Dedifferentiated amniotic fluid mesenchymal stem cell (primary cell): ENCODE data around the gene PCSK4.
A peak's percentile ranks its signal among the peaks of the same experiment; 100 is the strongest.
"Not testable (repeated sequence)": the region's sequence is repeated elsewhere in the genome, so short reads cannot be mapped to it uniquely, and the experiment has no call there.

Experiments
- DNase-seq: peaks from one replicate; pipeline ENCODE4 v3.0.0-alpha.2; 2016; ENCODE audit errors: extremely low spot score

Gene PCSK4

DNA sequence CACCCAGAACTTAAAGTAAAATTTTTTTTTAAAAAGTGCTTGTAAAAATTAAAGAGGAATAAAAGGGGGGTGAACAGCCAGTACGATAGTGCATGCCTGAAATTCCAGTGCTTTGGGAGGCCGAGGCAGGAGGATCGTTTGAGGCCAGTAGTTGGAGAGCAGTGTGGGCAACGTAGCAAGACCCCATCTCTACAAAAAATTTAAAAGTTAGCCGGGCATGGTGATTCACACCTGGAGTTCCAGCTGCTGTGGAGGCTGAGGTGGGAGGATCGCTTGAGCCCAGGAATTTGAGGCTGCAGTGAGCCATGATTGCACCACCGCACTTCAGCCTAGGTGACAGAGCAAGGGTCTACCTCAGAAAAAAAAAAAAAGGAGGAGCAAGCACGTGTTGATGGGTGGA is 14.9 kb upstream of the PCSK4 start:
- no peak for DNase-seq

DNA sequence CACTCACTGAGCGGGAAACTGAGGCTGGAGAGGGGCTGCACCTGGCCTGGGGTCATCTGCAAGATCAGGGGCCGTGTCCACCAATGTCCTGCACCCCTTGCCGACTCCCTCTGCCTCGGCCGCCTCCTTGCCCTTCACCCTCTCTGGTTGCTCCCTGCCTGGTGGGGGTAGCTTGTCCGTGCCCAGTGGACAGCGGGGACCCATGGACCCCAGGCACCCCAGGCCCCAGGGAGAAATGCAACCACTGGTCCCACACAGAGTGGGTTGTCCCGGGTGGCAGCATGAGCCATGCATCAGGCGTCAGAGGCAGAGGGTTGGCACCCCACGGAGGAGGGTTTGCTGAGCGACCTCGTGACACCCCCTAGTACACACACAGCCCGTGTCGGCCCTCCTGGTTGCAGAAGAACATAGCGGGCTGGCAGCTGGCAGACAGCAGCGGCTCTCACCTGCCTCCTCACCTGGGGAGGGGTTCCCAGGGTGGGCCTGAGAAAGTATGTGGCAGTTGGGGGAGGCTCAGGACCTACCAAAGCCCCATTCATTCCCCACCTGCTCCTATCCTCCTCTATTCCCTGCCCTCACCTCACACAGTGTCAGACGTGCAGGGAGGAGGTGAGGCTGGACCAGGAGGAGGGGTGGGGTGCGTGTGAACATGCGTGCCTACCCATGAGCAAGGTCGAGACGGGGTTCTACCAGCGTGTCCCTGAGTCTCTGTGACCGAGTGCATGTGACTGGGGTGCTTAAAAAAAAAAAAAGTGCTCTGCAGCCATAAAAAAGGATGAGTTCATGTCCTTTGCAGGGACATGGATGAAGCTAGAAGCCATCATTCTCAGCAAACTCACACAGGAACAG is 14.0 kb upstream of the PCSK4 start:
- DNase-seq: no peak

DNA sequence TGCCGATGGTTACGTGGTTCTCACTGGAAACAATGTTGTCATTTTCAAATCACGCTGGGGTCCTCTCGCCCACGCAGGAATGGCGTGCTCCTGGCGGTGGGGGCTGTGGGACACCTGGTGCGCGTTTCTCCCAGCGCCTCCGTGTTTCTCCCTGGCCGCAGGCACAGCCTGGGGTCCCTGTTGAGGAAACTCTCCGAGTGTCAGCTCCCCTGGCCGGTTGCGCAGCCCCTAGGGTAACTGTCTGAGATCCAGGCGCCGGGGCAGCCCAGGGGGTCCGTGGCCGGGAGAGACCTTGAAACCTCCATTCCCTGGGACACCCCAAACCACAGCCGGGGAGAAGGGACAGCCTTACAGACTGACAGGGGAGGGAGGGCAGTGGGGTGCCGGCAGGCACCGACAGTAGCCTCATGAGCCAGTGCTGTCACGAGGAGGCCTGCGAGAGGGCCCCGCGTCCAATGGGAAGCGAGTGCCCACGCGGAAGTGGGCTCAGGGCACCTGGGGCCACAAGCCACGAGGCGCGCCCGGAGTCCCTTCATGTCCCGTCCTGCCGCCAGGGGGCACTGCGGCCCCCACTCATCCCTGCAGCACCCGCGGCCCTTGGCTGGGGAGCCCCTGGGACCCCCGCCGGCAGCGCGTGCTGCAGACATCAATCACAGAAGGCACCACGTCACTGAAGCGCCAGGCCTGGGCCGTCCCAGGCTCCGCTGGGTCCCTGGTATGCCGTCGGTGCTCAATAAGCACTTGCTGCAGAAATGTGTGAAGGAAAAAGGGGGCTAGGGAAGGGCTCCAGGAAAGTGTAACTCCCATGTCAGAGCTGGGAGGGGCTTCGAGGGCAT is 13.2 kb upstream of the PCSK4 start:
- DNase-seq: peak; percentile 29

DNA sequence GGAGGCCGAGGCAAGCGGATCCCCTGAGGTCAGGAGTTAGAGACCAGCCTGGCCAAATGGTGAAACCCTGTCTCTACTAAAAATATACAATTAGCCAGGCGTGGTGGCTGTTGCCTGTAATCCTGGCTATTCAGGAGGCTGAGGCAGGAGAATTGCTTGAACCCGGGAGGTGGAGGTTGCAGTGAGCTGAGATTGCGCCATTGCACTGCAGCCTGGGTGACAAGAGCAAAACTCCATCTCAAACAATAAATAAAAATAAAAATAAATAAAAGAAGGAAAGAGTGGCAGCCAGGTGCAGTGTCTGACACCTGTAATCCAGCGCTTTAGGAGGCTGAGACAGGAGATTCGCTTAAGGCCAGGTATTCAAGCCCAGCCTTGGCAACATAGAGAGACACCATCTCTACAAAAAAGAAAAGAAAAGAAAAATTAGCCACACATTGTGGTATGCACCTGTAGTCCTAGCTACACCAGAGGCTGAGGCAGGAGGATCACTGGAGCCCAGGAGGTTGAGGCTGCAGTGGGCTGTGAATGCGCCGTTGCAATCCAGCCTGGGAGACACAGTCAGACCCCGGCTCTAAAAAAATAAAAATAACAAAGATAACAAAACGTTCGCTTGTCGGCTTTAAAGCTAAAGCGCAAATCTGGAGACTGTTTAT is 12.4 kb upstream of the PCSK4 start:
- peak; percentile 21 for DNase-seq

DNA sequence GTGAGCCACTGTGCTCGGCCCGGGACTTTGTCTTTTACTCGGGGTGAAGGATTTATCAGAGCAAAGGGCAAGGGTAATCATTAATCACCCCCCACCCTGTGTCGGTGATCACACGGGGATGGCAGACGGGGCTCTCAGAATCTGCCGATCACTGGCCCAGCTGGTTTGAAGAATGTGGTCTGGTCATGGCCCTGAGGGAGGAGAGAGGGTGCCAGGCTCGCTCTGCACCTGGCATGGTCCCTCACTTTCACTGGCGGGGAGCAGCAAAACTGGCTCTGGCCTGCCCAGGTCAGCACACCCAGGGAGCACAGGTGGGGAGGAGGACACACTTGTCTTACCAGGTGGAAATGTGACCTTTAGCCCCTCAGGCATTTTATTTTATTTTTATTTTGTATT is 11.0 kb upstream of the PCSK4 start:
- DNase-seq: no peak

DNA sequence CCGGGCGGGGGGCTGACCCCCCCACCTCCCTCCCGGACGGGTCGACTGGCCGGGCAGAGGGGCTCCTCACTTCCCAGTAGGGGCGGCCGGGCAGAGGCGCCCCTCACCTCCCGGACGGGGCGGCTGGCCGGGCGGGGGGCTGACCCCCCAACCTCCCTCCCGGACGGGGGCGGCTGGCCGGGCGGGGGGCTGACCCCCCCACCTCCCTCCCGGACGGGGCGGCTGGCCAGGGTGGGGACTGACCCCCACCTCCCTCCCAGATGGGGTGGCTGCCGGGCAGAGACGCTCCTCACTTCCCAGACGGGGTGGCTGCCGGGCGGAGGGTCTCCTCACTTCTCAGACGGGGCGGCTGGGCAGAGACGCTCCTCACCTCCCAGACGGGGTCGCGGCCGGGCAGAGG is 9.1 kb upstream of the PCSK4 start:
- DNase-seq: not testable (repeated sequence)

DNA sequence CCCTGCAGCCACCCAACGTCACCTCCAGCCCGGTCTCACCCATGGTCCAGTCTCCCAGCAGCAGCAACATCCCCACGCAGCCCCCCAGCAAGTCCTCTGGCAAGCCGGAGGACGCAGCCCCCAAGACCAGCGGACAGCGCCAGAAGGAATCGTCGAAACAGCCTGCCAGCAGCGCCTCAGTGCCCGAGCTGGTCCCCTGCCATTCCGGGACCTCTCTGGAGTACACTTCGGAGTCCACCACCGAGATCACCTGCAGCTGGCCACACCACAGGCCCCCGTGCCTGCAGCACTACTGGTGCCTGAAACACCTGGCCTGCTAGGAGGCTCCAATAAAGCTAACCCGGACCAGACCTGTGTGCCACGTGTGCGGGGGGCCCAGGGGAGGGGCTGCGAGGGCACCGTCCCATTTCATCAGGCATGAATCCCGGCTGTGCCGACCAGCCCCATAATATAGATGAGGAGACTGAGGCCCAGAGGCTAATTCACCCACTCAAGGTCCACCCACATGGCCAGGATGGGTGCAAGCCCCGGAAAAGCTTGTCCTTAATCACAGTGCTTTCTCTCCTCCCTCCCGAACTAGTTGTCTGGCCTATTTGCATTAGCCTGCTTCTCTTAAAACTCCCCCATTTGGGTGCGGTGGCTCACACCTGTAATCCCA is 7.6 kb upstream of the PCSK4 start:
- no peak for DNase-seq

DNA sequence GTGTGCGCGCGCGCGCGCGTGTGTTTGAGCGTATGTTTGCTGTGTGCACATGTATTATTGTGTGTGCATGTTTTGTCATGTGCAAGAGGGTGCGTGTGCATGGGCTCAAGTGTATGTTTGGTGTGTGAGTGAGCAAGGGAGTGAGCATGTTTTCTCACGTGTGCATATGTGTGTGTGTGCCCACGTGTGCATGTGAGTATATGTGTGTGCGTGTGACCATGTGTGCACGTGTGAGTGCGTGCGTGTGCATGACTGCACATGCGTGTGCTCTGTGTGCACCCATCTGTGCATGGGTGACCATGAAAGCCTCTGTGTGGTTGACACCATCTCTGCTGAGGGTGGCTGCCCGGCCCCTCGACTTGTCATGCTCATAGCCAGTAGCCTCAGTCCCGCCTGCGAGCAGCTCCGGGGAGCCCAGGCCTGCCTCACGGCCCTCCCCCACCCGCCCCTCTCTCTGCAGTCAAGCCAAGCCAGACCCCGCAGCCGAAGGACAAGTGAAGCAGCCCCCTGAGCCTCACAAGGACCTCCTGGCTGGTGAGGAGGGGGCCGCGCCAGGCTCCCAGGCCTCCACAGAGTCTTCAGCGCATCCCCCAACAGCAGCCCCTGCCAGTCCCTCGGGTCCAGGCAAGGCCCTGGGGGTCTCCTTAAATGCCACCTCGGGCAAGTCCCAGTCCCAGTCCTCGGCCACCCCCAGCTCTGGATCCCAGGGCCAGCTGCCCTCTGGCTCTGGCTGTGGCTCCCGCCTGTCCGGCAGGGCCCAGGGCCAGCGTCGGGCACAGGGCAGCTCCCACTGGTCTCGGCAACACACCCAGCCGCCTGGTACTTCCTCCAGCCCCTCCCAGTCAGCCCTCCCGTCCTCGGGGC is 6.8 kb upstream of the PCSK4 start:
- no peak for DNase-seq

DNA sequence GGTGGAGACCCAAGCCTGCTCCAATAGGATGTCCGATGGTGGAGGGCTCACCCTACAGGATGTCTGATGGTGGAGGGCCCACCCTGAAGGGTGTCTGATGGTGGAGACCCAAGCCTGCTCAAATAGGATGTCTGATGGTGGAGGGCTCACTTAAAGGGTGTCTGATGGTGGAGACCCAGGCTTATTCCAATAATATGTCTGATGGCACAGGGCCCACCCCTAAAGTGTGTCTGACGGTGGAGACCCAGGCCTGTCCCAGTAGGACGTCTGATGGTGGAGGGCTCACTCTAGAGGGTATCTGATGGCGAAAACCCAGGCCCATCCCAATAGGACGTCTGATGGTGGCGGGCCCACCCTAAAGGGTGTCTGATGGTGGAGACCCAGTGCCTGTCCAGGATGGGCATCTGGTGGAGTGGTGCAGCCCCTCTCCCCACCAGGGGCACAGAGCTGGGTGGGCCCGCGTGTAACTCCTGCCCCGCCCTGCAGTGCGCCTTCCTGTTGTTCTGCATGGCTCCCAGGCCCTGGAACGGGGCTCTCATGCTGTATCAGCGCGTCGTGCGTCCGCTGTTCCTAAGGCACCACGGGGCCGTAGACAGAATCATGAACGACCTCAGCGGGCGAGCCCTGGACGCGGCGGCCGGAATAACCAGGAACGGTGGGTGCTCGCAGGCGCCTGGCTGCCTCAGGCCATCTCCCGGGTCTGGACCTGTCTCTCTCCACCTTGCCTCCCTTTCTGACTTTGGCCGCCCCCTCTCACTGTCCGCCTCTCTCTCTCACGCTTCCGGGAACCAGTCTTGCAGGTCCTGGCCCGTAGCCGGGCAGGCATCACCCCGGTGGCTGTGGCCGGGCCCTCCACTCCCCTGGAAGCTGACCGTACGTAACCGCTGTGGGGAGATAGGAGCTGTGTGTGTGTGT is 5.9 kb upstream of the PCSK4 start:
- no peak for DNase-seq

DNA sequence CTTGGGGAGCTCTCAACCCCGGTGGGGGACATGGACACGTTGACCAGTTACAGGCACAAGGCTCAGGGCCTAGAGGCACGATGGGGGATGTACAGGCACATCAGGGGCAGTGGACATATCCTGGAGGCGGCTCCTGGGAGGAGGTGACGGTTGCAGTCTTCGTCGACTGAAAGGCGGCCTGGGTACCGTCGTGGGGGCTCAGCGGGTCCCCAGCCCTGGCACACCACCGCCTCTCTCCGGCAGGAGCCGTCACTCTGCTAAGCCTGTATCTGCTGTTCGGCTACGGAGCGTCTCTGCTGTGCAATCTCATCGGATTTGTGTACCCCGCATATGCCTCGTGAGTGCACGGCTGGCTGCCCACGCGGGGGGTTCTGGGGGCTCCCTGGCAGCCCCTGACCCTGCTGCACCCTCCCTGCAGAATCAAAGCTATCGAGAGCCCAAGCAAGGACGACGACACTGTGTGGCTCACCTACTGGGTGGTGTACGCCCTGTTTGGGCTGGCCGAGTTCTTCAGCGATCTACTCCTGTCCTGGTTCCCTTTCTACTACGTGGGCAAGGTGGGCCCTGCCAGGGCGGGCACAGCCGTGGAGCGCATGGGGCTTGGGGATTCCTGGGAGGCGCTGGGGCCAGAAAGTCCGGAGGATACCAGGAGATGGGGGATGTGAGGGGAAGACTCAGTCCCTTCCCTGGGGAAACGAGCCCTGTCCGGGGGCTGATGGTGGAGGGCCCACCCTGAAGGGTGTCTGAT is 5.1 kb upstream of the PCSK4 start:
- no peak for DNase-seq

DNA sequence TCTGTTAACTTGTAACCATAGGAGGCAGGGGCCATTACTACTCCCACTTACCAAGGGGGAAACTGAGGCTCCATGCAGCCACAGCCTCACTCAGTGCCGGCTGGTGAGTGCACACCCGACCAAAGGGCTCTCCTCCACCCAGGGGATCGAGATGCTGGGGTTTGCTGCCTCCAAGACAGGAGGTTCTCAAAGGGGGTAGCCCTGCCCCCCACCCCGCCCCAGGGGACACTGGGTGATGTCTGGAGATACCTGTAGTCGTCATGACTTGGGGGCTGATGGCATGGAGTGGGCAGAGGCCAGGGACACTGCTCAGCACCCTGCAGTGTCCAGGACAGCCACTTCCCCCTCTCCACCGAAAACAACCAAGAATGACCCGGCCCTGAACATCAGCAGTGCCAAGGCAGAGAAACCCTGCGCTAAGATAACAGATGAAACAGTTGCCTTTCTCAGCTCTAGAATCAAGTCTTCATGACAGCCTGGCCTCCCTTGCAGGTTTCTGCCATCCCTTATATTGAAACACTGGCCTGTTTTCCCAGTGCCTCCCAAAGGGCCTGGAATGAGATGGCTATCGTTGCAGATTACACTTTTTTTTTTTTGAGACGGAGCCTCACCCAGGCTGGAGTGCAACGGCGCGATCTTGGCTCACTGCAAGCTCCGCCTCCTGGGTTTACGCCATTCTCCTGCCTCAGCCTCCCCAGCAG is 4.1 kb upstream of the PCSK4 start:
- no peak for DNase-seq

DNA sequence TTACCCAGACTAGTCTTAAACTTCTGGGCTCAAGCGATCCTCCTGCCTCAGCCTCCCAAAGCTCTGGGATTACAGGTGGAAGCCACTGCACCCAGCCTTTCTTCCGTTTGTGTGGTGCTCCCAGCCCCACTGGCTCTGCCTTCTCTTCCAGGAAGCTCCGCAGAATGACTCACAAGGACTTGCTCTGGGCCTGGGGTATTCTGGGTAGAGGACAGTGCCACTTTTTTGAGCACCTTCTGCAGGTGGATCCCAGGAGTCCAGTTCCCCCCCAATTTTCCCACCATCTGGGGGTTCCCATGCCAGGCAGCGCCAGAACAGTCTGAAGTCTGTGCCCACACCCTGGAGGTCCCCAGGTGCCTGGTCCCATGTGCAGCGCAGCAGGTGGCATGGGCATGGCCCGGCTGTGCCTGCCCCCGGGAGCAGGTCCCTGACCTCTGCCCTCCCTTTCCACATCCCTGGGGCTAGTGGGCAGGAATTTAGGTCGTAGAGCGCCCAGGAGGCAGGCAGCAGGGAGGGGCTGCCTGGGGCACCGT is 2.4 kb upstream of the PCSK4 start:
- no peak for DNase-seq

DNA sequence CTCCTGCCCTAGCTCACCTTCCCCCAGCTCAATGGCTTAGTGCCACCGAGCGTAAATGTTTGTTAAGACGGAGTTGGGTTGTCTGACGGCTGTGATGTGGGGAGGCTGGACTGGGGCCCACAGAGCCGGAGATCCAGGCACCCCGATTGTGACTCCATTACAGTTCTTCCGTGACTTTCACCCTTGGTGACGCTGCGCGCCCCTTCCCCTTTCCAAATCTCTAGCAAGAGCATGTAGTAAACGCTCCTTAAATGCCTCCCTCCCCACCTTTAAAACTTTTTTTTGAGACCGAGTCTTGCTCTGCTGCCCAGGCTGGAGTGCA is 1.7 kb upstream of the PCSK4 start:
- DNase-seq: no peak

DNA sequence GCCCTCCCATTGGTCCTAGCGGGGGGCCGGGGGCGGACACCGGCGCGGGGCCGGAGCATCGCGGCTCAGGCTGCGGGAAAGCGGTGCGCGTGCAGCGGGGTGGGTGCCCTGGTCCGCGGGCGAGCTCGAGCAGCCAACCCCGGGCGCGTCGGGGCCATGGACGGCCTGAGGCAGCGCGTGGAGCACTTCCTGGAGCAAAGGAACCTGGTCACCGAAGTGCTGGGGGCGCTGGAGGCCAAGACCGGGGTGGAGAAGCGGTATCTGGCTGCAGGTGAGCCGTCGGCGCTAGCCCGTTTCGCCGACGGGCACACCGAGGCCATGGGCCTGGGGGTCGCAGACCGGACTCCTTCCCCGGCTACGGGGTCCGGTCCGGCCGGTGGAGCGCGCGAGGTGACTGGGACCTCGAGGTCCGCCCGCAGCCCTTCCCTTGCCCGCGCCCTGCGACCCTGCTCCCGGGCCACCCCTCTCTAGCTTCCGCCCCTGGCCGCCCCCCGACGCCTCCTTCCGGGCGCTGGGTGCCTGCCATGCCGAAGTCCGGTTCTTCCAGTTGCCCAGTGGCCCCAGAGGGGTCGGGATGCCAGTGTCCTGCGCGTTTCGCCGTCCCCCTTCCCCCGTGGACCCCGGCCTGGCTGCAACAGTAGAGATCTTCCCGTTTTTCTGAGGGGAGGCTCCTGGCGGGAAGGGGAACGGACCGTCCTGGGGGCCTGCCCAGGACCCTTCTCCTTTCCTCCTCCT is 1.1 kb upstream of the PCSK4 start, which contains the start of gene REEP6:
TSS of gene REEP6 (plus strand) at position 68 of the 735 bp plus-strand sequence. CDS start at position 157, 89 bp downstream.
- DNase-seq: no peak

DNA sequence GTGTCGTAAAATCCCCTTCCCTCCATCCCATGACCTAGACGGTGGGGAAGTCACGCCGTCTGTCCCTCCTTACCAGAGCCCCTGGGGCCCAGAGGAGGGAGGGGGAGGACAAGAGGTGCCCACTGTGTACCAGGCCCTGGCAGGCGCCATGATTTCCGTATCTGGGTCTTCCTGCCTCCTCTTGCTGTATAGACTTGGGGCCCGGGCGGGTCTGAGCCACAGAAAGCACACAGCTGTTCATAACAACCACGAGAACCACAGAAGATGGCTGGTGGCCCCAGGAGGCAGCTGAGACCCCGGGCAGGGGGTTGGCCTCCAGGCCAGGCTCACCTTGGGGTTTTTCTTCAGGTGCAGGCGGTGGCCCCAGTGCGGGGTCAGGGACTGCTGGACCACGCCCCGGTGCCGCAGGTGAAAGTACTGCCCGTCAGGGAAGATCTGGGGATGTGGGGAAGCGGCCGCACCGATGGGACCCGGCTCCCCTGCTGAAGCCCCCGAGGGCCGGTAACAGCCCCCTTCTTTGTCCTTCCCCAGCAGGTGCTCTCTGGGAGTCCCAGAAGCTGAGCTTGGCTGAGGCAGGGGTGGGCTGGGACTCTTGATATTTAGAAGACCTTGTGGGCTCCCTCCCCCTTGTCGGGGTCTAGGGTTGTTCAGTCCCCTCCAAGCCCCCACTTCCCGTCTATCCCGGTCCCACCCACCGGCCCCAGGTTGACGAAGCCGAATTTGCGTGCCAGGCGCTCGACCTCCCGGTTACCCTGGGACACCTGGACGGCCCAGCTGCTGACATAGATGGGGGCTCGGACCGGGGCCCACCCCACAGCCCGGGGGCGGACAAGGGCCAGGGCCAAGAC is 463 bp downstream of the PCSK4 start:
- no peak for DNase-seq

DNA sequence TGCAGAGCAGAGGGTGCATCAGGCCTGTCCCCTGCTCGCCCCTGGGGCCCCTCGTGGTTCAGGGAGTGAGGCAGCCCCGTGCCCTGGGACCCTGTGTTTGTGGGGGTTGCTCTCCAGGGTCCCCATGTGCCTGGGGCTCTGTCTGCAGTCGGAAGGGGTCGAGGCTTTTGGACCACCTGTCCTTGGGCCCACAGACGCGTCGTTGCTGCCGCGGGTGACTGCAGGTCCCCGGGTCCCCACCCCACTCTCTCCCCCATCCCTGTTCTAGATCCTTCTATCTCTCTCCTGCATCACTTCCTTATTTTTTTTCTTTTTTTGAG is 1.9 kb downstream of the PCSK4 start:
- DNase-seq: no peak
